HG03521 (cell line): Measurements from ENCODE around the gene RAB17.

ENCODE experiments used
- ATAC-seq: cut with Tn5 transposase; IDR thresholded peaks from one replicate; pipeline ENCODE4 v1.9.1; 2021; ENCODE audit warnings: mild to moderate bottlenecking, moderate library complexity; ENCODE audit not compliant: unreplicated experiment

Gene RAB17

DNA sequence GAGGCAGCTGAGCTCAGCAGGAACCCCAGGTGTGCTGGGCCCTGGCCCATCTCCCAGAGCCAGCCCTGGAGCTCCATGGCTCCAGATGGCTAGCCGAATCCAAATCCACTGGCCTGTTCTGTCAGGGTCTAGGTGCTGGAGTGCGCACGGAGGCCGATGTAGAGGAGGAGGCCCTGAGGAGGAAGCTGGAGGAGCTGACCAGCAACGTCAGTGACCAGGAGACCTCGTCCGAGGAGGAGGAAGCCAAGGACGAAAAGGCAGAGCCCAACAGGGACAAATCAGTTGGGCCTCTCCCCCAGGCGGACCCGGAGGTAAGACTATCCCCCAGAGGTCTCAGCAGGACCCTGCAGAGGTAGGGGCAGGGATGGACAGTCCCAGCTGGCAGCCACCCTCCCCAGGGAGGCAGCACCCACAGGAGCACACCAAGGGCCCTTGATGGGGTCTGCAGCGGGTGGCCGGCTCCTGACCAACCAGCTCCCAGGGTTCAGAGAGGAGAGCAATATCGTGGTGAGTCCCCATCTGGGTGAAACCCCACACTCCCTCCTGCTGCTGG lies 50.2 kb downstream of the RAB17 start:
- ATAC-seq, result no peak

DNA sequence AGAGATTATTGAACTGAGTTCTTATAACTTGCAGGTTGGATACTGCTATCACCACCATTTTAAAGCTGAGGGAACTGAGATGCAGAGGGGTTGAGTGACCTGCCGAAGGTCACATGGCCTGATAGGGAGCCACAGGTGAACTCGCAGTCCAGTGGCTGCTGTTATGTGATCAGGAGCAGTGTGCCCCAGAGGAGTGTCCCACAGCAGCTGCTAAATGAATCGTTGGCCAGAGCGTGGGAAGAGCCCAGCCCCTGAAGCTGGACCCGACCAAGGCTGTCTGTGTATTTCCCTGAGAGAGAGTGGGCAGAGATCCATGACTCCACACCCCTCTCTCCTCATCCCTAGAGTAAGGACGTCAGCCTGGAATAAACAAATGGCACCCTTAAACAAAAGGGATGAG lies 50.9 kb downstream of the RAB17 start:
- ATAC-seq, result no peak

DNA sequence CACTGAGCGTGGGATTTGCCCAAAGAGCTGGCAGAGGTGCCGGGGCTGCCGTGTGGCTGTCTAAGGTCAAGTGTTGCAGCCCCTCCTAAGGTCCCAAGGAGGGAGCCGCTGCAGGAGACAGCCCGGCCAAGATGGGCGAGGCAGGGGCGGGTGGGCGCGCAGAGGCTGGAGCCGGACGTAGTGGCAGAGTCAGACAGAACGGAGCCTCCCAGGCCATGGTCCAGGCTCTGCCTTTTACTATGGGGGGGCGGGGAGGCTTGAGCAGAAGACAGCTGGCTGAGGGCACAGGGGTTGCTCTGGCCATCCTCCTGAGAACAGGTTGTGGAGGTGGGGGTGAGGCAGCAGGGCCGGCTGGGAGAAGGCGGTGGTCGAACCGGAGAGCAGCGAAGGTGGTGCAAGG lies 51.6 kb downstream of the RAB17 start:
- no peak for ATAC-seq

DNA sequence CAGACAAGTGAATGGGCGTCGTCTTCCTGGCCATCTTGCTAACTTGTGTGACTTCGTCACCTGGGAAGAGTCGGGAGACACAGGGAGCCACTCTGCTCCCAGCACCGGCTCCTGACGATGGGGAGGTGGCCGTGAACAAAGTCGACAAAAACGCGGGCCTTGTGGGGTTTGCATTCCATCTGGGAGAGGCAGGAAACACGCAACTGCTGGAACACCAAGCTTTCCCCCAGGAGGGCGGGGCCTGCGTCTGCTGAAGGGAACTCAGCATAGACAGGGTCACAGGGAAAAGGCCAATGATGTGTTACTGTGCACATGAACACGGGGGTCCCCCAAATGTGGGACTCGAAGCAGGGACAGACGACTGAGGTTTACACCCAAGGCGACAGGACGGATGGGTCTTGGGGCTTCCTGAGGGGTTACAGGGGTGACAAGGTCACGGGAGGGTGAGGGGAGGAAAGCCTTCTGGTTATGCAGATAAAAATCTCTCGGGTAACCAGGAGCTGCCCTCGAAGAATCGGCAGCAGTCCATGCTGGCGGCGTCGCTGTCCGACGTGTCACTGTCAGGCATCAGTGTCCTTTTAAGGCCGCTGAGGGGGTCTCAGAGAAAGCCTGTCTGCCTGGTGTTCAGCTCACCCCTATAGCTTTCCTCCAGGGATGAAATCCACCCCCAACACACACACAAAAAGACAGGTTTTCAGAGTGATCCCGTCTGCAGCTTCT lies 52.4 kb downstream of the RAB17 start:
- no peak for ATAC-seq

DNA sequence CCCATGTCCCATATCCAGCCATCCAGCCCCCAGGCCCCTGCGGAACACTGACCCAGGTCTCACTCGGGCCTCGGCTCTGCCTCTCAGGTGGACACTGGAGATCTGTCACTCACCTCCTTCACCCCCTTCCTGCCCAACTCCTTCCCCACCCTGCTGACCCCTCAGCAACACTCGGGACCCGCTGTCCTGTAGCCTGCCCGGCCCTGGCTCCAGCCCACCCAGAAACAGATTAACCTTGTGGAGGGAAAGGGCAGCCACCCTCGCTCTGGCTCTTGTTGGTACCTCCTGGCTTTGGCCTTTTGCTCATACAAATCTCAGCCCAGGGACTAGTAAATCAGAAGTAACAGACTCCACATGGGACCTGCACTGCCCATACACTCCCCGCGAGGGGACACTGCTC lies 53.9 kb downstream of the RAB17 start:
- no peak for ATAC-seq

DNA sequence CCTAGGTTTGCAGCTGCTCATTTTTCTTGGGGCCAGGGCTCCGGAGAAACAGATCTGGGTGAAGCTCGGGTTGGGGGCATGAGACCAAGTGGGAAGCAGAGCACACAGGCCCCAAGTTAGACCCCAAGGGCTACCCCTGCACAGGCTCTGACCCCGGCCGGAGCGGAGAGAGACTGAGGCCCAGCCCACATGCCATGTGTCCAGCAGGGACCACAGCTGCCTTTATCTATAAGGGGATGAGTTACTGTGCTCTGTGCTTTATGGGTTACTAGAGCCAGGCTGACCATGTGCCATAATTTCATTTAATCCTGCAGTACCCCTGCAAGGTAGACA lies 54.5 kb downstream of the RAB17 start:
- no peak for ATAC-seq

DNA sequence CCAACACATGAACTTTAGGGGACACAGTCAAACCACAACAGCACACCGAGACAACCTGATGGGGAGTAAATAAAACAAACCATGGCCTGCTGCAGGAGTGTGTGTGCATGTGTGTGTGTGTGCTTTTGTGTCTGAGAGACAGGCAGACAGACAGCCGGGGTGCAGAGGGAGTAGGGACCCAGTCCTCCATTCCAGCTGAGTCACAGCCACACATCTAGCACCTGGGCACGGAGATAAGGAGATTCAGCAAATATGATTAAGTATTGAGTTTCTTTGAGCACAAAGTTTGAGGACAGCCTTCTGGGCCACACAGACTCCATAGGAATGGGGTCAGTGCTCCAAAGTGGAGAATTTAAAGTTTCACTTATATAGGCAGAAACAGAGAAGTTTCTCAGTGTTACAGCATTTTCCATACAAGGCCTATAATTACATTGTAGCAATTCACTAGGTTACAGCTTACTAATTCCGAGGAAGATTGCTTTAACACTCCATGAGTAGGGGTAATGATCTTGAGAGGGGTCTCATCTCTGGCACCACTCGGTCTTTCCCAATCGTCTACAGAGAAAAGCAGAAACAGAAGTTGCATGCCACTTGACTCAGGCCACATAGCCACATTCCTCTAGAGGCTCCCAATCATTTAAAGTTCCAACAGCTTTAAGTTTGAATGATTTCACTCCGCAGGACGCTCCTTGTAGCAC lies 55.0 kb downstream of the RAB17 start:
- no peak for ATAC-seq

DNA sequence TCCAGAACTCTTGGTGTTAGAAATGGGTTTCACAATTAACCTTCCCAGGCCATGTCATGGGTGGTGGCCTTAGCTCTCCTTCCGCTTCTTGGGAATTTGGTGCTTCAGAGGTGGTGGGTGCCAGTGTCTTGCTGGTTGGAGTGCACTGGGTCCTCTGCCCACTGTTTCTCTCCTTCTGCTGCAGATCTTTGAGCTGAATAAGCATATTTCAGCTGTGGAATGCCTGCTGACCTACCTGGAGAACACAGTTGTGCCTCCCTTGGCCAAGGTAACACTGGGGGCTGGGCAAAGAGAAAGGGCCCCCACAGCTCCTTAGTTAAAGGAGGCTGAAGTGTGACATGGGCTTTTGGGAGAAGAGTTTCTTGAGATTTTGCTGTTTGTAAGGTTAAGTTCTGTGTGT lies 56.2 kb downstream of the RAB17 start:
- no peak for ATAC-seq

DNA sequence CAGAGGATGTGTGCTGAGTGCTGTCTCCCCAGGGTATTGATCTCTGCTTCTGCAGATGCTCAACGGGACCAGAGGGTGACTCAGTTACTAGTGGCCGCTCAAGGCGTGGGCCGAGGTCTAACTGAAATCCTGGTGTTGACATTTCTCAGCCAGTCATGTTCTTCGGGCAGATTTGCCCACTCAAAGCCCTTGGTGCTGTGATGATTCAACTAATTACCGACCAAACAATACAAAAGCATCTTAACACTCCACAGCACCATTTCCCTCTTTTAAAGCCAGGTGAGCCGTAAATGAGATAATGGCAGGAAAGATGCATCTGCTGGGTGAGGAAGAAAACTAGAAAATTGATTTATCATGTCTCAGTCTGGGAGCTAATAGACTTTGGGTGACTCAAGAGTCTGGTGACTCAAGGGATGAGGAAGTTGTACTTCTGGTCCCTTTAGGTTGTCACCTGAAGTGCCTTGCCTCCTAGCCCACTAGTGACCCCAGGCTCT lies 56.8 kb downstream of the RAB17 start:
- ATAC-seq, result no peak

DNA sequence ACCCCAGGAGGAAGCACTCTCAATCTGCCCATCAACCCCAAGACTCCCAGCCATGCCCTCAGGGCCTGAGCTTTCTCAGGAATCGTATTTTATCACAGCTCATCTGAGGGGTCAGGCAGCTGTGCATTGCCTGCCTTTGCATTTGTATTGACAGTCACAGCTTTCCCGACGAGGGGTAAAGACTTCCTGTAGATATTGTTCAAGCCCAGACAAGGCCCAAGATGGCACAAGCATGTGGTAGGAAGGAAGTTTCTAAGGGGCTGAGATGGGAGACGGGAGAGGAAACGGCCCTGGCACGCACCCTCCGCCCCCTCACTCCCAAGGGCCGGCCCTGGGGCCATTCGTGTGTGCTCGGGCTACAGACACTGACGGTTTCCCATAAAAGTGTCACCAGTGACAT lies 58.4 kb downstream of the RAB17 start:
- no peak for ATAC-seq

DNA sequence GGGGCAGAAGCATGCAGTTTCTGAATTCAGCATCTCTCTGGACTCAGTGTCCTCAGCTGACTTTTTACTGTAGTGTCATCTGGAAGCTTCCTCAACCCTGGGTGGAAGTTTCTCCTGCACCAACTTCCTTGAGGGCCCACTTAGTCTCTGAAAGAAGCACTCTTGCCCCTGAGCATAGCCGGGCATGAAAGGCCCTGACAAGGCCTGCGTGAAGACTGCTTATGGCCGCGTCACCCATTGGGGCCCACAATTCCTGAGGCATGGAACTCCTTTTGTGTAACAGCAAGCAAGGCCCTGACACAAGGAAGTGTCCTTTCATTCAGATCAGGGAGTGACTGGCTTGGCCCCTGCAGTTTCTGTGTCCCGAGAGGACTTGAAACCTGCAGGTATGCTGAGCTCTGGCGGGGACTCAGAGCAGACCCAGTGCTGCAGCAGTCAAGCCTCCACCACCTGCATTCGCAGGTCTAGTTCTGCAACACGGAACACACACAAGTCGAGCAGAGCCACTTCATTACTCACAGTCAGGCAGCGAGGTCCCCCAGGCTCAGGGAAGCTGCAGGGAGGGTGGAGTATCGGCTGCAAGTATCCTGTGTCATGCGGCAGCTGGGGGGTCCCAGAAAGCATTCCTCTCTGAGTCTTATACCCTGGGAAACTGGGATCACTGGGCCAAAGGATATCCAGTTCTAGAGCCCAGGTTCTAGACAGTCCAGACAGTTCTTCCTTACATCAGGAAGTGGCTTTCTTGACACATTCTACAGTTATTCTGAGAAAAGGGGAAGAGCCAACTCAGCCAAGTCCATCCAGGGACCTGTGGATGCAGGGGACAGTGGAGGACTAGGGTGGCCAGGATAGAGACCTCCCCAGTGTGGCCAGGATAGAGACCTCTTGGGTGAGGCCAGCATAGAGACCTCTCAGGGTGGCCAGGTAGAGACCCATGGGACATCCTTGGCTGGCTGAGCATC lies 59.8 kb downstream of the RAB17 start:
- ATAC-seq, result no peak

DNA sequence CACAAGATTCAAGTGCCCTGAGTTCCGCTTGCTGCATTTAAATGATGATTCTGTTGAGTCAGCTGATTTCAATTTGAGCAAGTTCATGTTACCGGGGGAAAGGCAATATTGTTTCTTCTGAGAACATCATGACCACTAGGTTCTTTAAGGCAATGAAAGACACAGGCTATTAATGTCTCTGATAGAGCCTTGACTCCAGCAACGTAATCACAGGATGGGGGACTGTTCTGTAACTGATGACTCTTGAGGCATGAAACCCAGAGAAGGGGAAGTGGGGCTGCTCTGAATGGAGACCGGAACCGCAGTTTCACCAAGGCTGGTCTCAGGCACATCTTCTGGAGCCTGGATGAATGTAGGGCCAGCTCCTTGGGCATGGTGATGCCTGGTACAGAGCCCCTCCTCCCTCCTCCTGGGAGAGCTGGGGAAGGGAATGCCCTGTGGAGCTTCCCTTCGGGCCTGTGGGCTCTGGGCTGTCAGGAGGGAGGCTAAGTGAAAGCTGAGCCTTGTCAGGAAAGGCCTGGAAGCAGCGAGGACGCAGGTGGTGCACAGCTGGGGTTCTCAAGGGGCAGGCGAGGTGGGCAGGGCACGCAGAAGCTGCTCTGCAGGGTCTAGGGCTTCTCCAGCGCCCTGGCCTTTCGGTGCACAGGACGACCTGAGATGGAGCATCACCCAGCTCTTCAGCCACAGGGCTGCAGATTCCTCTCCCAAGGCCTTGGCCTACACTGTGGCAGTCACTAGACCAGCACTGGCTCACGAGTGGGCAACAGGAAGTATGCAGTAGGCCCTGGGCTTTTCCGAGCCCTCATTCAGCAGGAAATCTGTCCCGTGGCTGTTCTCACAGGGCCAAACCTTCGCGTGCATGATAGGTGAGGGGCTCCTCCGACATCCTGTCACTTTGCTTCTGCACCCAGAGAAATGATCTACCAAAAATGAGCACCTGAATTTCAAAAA lies 60.8 kb downstream of the RAB17 start:
- peak; percentile 66 for ATAC-seq

DNA sequence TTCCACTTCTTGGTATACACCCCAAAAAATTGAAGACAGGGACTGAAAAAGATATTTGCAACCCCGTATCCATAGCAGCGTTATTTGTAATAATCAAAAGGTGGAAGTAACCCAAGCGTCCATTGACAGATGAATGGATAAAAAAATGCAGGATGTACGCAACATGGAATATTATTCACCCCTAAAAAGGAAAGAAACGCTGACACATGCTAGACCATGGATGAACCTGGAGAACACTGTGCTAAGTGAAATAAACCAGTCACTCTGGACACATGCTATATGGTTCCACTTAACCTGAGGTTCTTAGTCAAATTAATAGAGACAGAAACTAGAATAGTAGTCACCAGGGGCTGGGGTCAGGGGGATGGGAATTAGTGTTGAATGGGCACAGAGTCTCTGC lies 62.8 kb downstream of the RAB17 start:
- ATAC-seq, result no peak

DNA sequence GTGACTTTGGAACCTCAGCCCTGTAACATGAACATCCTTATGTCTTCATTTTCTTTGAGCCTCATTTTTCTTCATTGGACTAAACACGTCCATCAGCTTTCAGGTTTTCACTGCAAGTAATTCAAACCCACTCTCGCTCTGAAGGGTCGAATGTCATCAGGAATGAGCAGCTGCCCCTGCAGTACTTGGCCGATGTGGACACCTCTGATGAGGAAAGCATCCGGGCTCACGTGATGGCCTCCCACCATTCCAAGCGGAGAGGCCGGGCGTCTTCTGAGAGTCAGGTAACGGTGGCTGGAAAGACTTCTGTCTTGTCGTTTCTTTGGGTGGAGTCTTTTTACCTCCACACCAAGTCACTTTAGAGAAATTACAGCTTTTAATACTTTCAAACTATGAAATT lies 63.3 kb downstream of the RAB17 start:
- no peak for ATAC-seq

DNA sequence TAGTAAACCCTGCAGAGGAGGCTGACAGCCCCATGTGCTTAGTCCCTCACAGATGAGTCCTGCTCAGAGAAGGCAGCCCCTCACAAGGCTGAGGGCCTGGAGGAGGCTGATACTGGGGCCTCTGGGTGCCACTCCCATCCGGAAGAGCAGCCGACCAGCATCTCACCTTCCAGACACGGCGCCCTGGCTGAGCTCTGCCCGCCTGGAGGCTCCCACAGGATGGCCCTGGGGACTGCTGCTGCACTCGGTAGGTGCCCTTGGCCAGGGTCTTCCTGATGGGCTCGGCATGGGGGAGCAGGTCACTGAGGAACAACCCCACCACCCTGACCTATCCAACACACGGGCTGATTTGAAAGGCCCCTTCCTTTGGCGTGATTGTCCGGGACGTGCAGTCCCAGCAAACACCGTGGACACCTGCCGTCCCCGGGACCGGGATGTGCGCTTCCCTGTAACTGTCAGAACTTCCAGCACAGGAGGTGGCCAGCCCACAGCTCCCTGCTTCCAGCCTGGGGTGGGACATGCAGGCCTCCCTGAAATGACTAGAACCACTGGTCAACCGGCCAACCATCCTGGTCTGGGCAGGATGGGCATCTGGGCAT lies 64.9 kb downstream of the RAB17 start:
- ATAC-seq, result no peak

DNA sequence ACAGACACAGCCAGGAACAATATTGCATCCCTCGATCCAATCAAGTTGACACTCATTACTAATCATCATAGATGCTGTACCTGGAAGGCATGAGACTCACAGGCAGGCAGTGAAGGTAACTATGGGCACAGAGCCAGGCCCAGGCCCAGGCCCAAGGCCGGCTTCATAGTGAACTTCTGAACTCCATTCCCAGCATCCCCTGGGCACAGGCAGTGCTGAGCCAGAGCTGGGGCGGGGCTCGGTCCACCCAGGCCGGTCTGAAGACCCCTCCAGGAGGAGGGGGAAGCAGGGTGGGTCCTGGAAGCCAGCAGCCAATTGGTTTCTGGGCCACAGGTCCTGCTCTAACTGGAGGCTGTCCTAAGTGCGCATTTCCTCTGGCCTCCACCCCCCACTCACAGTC lies 65.9 kb downstream of the RAB17 start:
- no peak for ATAC-seq
